Measurements from ENCODE around the gene METTL23. TPM values are rescaled to one million over a fixed set of nuclear protein-coding genes. Genes with fewer than 3 reads are reported as not detected.

METTL23 gene
- polyA plus RNA-seq, 3 donors = 37.9 to 71.3 (median 56.5) TPM

DNA sequence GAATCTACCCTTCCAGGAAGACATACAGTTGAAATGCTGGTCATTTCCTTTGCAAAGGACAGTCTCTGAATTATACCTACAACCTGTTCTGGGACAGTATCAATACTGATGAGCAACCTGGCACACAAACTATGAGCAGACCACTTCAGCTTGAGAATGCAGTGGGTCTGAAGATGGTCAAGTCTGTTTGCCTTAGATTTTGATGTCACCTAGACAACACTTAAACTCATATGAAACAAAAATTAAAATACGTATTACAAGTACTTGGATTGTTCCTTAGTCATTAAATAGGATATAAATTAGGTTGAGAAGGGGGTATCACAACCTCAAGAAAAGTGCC is 6.9 kb downstream of the METTL23 start:
- peaks cover 47 to 63% of the 10 kb centered on the region in 2 donors for H3K36me3 Mint-ChIP-seq

More for the DNA sequence above, 6.9 kb downstream of the METTL23 start:
- Histone ChIP-seq H3K36me3 (replicated peaks in 1 of 2; ENCODE audit: control insufficient read depth in 1 of 2, insufficient read depth in 2 of 2, low read length in 2 of 2) (peaks cover 42 to 64% of the 10 kb centered on the region in 2 donors), H3K27ac (ENCODE audit: low read depth in 1 of 2, low read length in 2 of 2) (peak overlapping the region in 1 of 2 donors; percentile 99), H3K4me1 (ENCODE audit: control insufficient read depth in 1 of 2, insufficient read depth in 2 of 2, low read length in 2 of 2) (peaks cover 31 to 42% of the 10 kb centered on the region in 2 donors), H3K79me2 (ENCODE audit: insufficient read depth, low read length) (peaks cover 90% of the 10 kb centered on the region), H3K4me3 (replicated peaks in 1 of 3; ENCODE audit: low read depth in 2 of 3, low read length in 3 of 3) (peak overlapping the region in 1 of 3 experiments; percentile 100), H3K9ac (ENCODE audit: insufficient read depth, low read length, poor library complexity, severe bottlenecking) (no peak overlapping the region), H3K4me2 (replicated peaks; ENCODE audit: extremely low read depth, low read length, poor library complexity, severe bottlenecking) (no peak overlapping the region), H3K27me3 (ENCODE audit: control insufficient read depth in 2 of 2, insufficient read depth in 2 of 2, low read length in 2 of 2) (no peaks in the 10 kb centered on the region), H2AFZ (ENCODE audit: insufficient read depth, low read depth, low read length, poor library complexity, severe bottlenecking) (no peak overlapping the region), H4K20me1 (ENCODE audit: insufficient read depth, low read length) (peaks cover 61% of the 10 kb centered on the region), H3K9me3 (replicated peaks in 1 of 2; ENCODE audit: control insufficient read depth in 1 of 2, insufficient read depth in 1 of 2, low read length in 2 of 2) (no peaks in the 10 kb centered on the region)
- Mint-ChIP-seq H3K4me1 (peaks cover 46% of the 10 kb centered on the region), H3K27me3 (ENCODE audit: low read depth in 3 of 3) (peaks cover 0 to 2% (median 2%) of the 10 kb centered on the region in 3 donors), H3K4me3 (no peak overlapping the region), H3K9me3 (peaks cover 0 to 2% (median 0%) of the 10 kb centered on the region in 7 donors), H3K27ac (peak overlapping the region in 4 of 7 donors; percentile 11 to 98 (median 50))
- intact Hi-C loops (cut with micrococcal nuclease) = loop anchor here in 1 of 2 donors (10.0 kb wide), 1 partner anchor 469 kb away; the partner anchor contains the start of gene UBALD2
- no peak for DNase-seq
- no CpG with 5 or more reads among the region's 1 CpG for WGBS (ENCODE audit: insufficient coverage)
- TF ChIP-seq CTCF (IDR thresholded peaks at IDR 0.05) = no peak

All from CD14-positive monocyte (primary cell).